GM10847 (cell line): Measurements from ENCODE around the gene PRRG2.

Experiments
- POLR2A ChIP-seq: IDR thresholded peaks from 2 replicates; pipeline ENCODE4 v1.6.1; 2011; ENCODE audit not compliant: insufficient read length; ENCODE audit errors: extremely low read depth

PRRG2 gene

GRCh38 chr19:49581007-49581508, at the start of gene PRRG2:
Gene PRRG2, plus strand, starts transcription at chr19:49581316. Its CDS starts 1,904 bp downstream, at chr19:49583220.
- TF ChIP-seq POLR2A = no peak

GRCh38 chr19:49533551-49534488, 47.3 kb upstream of the PRRG2 start:
- TF ChIP-seq POLR2A = no peak

DNA sequence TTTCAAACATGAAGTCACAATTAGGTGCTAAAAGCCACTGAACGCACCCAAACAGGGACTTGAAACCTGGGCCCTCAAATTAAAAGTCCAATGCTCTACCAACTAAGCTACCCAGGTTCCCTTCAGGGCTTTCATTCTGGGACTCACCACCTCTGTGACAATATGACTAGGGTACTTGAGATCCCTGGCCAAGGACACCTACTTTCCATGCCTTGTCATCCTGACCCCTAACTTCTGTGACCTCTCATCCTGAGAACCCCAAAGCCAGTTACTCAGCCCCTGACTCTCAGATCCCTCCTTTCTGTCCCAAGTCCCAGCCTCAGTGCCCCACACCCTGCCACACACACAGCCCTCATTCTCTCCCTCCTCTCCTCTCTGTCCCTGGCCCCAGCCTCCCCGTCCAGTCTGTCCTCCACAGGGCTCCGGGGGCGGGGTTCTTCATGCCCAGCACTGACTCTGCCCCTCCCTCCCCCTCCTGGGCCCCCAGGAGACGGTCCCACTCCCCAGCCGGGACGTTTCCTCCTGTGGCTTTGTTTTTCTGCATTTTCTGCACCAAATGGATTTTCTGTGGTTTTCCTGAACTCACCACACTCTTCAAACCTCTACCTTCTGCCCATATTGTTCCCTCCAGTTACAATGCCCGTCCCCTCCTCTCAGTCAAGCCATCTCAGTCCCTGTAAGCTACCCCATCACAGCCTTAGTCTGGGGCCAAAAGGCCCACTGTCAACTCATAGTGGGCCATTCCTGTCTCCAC, 46.3 kb upstream of the PRRG2 start:
- TF ChIP-seq POLR2A = no peak

GRCh38 chr19:49536921-49537462, 44.1 kb upstream of the PRRG2 start:
- TF ChIP-seq POLR2A = no peak

DNA sequence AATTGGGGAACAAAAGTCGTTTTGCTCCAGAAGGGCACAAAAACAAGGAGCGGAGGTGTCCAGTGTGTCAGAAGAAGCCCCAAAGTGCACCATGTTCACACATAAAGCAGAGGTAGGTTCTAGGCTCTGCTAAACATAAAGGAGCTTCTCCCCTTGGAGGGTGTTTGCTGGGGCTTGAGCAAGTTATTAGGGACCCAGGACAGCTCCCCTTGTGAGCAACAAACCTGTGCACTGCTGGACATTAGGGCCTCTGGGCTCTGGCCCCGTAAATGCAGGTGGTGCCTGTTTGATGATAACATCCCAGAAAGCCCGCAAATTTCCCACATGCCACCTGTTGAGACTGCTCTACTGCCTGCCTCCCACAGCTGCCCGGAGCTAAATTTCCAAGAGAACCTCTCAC, 42.5 kb upstream of the PRRG2 start:
- TF ChIP-seq POLR2A = no peak

- TF ChIP-seq POLR2A = no peak
Measured at GRCh38 chr19:49539192-49539952, 41.7 kb upstream of the PRRG2 start.

- TF ChIP-seq POLR2A = no peak
Measured at GRCh38 chr19:49541914-49542313, 39.2 kb upstream of the PRRG2 start.

- no peak for TF ChIP-seq POLR2A
Measured at GRCh38 chr19:49542446-49542845, 38.7 kb upstream of the PRRG2 start.

DNA sequence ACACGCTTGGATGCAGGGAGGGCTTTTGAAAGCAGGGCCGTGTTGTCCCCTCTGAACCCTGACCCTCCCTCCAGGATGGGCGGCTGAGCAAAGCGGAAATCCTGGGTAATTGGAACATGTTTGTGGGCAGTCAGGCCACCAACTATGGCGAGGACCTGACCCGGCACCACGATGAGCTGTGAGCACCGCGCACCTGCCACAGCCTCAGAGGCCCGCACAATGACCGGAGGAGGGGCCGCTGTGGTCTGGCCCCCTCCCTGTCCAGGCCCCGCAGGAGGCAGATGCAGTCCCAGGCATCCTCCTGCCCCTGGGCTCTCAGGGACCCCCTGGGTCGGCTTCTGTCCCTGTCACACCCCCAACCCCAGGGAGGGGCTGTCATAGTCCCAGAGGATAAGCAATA, 38.1 kb upstream of the PRRG2 start:
- no peak for TF ChIP-seq POLR2A

DNA sequence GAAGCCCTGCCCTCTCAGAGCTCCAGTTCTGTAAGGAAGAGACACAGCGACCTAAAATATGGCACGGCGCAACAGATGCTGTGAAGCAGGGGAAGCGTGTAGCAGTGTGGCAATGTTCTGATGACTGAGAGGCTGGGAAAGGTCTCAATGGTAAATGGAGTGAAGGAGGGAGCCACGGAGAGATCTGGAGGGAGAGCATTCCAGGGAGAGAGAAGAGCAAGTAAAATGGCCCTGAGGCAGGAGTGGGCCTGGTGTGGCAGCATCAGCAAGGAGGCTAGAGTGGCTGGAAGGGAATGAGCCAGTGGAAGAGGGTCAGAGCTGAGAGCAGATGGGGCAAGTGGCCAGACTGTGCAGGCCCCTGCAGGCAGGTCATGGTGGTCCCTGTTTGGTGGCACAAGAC, 37.0 kb upstream of the PRRG2 start:
- TF ChIP-seq POLR2A = no peak

DNA sequence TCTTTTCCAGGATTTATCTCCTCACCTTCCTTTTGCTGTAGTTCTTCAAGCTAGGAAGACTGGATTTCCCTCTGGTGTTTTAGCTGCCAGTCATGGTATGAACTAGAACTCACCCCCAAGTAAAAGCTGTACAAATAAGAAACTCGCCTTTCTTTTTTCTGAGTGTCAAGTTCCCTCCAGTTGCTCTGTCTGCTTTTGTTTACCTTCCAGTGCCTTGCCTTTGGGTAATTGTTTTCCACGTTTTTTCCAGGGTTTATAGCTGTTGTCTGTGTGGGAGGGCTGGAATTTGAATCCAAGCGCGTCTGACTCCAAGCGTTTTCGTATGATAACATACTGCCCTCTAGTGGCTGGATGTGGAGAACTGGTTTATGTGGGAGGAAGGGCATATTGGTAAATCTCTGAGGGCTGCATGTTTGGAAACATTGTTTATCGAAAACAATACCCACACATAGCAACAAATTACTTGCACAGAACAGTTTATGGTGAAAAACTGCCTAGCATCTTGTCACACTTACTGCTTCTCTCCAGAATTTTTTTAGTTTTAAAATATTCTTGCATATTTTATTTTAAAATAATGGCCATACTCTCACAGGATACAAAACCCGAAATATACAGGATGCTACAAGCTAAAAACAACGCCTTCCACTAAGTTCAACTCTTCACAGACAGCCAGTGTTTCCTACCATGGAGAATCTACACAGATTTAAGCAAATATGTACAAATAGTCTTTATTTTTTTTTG, 34.1 kb upstream of the PRRG2 start:
- TF ChIP-seq POLR2A = no peak

DNA sequence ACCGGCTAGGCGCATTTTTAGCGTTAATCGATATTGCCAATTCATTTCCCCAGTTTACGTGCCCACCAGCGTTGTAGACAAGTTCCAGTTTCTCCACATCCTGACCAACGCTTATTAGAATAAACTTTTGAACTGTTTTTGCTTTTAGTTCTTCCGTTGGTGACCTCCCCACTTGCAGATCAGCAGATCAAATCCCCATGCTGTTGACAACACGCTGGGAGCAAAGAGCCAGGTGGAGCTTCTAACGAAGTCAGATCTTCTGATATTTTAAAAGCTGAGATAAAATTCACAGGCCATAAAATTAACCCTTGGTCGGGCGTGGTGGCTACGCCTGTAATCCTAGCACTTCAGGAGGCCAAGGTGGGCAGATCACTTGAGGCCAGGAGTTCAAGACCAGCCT, 32.1 kb upstream of the PRRG2 start:
- no peak for TF ChIP-seq POLR2A

DNA sequence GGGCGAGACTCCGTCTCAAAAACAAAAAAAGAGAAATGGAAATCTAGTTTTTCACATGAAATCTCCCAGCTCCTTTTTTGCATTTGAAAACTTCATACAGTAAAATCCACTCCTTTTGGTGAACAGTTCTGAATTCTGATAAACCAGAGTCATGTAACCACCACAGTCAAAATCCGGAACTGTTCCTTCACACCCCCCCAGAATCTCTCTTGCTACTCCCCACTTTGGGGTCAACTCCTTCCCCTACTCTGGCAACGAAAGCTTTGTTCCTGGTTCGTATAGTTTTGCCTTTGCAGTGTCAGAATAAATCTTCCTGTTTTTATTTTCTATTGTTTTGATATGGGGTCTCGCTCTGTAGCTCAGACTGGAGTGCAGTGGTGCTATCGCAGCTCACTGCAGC, 29.6 kb upstream of the PRRG2 start:
- no peak for TF ChIP-seq POLR2A

GRCh38 chr19:49552749-49553148, 28.4 kb upstream of the PRRG2 start:
- no peak for TF ChIP-seq POLR2A

GRCh38 chr19:49553451-49554271, 27.5 kb upstream of the PRRG2 start:
- TF ChIP-seq POLR2A = no peak
